IPS DF 4.7 (cell line): ENCODE data around the gene CASD1.

Experiments
- DNase-seq: peaks from one replicate; pipeline ENCODE4 v3.0.0-alpha.2; 2013; ENCODE audit warnings: low spot score; ENCODE audit errors: extremely low read depth

CASD1 gene

DNA sequence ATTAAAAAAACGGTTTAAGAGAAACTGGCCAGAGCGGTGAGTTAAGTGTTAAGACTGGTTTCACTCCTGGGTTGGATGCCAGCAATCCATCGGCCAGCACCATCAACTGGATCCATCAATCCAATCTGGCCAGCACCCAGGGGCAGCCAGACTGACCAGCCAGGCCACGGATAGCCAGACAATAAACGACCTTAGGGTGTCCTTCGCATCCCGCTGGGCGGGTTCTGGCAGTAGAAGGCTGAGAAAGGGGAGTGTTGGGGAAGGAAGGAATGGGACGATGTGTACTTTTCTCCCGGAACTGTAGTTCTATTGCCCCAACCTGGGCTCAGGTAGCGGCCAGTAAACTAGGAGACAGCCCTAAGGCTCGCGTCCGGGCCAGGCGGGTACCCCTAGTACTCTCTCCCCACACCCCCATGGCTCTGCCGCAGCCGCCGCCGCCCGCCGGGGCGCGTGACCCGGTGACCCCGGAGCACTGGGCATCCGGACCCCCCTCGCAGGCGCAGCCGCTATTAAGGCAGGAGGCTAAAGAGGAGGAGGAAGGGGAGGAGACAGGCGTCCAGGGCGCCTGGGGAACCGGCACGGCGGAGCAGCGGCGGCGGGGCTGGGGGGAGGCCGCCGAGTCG lies at the start of gene CASD1:
CASD1 (plus strand) TSS at position 546 of the 623 bp plus-strand sequence. CDS start 276 bp downstream, outside the sequence.
- no peak for DNase-seq

DNA sequence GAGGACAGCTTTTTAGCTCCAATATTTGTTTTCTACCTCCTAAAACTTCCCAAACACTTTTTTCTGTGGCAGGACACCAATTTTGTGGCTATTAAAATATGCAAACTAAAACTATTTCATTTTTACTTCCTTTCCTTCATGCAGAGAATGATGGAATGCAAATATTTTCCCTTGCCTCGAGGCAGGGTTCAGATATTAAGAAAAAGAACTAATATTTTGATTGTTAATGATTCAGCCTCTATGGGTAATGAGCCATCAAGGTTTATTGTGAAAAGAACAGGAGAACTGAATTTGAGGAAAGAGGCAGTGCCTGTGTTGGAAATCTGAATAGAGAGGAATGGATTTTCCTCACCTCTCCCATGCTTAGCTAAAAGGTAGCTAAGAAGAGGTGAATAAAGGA lies 43.1 kb upstream of the CASD1 start:
- no peak for DNase-seq

DNA sequence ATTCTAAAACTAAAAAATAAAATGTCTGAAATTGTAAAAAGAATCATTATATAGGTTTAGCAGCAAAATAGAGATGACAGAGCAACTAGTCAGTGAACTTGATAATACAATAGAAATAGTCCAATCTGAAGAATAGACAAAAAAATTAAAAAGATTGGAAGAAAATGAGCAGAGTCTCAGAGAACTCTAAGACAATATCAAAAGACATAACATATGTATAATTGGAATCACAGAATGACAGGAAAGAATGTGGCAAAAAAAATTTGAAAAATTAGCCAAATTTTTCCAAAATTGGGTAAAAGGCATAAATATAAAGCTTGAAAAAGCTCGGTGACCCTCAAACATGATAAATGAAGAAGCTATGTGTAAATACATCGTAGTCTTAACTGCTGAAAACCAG lies 38.0 kb upstream of the CASD1 start:
- DNase-seq, result no peak

DNA sequence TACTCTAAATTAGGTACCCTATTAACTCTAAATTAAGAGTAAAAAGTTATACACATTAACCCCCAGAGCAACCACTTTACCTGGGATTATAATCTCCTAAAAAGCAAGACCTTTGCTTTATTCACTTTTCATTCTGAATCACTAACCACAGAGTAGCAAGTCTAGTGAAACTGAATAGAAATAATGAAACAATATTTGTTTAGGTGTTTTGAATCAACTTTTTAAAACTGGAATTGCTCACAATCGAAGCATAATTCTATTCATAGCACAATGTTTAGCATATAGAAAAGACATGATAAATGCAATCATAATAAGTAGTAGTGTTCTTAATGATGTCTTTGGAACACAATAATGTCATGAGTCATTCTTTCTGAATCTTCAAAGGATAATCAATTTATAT lies 37.0 kb upstream of the CASD1 start:
- DNase-seq, result no peak

DNA sequence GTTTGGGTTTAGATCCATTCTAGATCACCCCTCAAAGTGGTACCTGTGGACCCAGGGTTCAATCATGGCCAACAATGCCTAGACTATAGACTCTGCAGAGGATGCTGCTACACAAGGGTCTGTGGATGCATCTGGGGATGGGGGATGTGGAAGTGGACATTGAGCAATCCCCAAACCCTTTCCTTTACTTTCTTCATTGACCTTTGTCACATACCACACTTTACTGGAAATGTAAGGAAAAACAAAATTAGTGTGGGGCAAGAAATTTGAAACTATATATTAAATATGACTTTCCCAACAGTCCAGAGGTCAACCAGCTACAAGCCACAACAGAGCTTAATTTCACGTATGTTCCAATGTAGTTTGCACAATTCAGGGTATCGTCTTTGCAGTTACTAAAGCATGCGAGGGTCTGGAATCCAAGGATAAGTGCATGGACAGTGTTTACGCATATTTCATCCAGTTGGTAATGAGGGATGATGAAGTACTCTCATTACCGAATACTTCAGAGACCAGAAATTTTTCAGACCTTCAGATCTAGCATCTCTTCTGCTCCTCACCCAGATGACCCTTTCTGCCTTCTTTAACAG lies 33.3 kb upstream of the CASD1 start:
- DNase-seq, result no peak

DNA sequence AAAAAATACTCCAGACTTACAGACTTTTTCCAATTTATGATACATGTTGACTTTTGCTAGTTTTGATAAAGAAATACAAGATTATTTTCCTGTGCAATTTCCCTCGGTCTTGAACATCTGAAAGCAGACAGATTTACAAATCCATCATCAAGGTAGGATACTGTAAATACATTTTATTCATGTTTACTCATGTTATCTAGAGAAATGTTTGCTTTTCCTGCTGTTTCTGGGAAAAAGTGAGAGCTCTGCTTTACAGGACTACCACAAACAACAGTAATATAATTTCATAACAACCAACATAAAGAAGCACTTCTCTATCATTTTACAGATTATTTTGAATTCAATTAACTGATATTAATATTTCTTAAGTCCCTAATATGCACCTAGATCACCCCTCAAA lies 31.7 kb upstream of the CASD1 start:
- DNase-seq, result no peak

DNA sequence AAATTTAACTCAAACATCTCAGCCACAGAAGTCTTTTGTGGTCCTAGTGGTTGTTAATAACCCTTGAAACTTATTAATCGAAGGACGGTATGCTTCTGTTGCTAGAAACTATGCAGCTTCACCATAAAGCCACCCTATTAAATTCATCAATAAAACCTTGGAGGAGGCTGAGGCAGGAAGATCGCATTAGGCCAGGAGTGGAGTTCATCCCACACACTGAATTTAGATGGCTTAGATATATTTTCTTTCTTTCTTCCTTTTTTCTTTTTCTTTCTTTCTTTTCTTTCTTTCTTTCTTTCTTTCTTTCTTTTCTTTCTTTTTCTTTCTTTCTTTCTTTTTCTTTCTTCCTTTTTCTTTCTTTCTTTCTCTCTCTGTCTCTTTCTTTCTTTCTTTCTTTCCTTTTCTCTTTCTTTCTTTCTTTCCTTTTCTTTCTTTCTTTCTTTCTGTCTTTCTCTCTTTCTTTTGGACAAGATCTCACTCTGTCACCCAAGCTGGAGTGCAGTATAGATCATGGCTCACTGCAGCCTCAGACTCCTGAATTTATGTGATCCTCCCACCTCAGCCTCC lies 30.9 kb upstream of the CASD1 start:
- no peak for DNase-seq

DNA sequence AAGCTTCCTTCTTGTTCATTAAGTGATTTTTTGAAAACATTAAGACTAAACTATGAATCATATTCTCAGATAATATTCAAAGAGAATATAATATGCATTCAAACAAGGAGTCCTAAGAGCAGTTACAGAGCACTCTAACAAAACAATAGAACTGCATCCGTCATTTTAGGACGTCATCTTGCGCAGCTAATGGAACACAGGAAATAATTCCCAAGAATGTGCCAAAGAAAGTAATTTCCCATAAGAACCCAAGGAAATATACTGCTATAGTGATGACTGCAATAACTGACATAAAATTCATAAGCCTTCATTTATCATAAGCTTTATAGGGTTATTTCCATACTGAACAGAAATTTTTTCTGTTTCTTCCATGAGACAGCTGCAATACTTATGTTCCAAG lies 28.3 kb upstream of the CASD1 start:
- no peak for DNase-seq

DNA sequence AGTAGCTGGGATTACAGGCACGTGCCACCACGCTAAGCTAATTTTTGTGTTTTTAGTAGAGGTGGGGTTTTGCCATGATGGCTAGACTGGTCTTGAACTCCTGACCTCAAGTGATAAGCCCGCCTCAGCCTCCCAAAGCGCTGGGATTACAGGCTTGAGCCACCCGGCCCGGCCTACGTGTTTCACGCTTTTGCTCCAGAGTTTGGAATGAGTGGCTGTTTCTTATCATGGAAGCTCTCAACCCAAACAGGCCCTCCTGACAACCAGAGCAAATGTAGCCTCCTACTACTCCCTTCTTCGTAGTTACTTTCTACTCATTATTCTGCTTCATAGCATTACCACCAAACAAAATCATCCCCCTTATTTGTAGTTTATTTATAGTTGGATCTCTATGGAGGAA lies 26.8 kb upstream of the CASD1 start:
- DNase-seq, result no peak

DNA sequence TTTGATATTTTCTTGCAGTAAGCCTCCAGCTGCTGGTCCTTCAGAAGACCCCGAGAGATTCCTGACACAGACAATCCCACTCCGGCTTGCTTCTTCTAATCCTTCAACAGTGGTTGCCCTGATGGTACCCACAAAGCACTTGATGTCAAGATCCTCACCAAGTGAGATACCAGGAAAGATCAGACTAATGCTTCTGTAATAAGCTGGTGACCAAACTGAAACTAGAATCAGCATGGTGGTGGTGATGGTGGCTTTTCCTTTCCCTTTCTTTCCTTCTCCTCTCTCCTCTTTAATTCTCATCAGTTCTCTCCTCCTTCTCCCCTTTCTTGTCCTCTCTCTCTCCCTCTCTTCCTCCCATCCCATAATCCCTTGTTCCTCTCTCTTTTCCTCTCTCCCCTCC lies 25.8 kb upstream of the CASD1 start:
- no peak for DNase-seq

DNA sequence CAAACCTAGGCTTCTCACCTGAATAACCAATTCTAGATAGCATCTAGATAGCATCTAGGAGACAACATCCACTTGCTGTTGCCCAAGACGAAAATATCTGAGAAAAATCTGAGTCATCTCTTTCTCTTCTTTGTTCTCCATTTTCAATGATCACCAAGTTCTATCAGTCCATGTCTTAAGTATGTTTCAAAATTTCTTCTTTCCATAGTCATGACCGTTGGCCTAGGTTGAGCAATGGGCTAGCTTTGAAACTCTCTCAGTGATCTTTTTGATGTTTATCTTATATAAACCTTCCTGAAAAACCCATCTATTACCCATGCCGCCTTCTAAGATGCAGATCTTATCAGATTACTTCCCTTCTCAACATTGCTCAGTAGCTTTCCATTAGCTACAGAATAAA lies 23.4 kb upstream of the CASD1 start:
- no peak for DNase-seq

DNA sequence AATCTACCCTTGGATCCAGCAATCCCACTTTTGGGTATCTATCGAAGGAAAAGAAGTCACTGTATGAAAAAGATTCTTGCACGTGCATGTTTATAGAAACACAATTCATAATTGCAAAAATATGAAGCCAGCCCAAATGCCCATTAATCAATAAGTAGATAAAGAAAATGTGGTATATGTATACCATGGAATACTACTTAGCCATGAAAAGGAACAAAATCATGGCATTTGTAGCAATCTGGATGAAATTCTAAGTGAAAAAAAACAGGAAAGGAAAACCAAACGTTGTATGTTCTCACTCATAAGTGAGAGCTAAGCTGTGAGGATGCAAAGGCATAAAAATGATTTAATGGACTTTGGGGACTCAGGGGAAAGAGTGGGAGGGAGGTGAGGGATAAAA lies 18.2 kb upstream of the CASD1 start:
- no peak for DNase-seq

DNA sequence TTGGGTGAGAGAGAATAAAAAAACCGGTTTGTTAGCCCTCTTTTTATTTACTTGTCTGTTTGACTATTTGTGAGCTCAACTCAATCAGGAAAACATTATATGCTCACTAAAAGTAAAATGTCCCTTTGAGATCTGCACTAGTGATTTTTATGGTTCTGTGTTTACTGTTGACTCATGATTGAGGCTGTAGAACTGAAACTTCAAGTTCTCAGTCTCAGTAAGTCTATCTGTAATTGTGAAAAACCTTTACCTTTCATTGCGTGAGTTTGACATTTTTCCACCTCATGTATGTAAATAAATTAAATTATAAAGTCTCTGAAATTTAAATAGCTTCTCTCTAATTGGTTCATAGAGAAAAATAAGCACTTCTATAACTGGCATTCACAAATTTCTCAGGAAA lies 17.0 kb upstream of the CASD1 start:
- DNase-seq, result no peak

DNA sequence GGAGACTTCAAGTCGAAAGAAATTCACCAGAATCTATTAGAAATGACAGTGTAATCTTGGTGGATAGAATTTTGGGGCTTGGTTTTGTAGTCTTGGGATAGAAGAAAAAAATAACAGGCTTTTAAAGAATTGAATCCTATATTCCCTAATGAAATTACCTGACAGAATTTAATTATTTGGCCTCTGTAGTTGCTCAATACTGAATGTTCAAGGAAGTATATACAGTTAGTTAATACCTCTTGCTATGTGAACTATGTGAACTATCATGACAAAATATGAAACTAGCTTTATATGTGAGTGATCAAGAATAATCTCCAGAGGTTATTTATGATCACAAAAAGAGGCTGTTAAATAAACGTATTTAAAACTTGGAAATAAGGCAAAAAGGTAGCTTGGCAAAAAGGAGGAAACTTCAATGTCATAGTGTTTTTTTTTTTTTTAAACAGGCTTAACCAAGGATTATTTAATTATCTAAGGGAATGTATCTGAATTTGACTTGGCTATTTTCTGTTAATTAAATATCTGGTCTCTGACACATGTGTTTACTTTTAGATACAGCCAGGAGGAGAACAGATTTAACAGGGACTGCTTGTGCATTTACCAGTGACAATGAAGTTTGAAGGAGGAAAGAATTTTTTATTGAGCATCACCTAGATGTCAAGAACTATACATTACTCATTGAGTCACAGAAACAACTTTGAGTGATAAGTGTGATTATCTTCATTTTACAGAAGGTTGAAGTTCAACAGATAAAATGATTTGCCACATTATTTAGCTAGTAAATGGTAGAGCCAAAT lies 11.5 kb upstream of the CASD1 start:
- no peak for DNase-seq

DNA sequence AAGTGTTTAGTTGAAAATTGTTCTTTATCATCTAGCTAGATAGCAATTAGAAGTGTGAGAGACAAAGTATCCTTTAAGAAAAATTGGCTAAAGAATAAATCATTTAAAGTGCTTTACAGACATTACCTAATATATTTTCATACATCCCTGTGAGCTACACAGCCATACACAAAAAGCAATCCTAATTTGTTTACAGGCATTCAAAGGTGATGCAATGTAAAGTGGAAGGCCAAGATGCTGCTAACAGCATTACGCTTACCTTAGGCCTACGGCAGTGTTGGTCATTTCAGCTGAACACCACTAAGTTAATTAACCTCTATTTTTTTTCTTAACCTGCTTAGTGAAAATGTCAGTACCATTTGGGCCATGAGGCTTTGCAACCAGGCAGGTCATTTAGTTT lies 10.7 kb upstream of the CASD1 start:
- DNase-seq, result no peak

DNA sequence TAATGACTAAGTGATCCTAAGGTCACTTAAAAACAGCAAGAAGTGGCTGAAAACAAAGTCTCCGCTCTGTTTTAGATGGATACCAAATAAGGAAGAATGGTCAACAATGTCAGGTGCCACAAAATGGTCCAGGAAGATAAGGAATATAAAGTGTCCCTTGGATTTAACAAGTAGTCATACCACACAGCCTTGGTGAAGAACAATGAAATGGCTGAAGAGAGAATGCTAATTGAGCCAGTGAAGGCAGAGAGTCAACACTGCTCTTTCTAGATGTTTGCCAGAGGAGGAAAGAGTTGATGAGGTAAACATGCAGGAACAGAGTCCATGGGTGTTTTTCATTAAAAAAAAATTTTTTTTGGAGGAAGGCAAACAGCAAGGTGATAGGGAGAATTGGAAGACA lies 2.1 kb upstream of the CASD1 start:
- DNase-seq, result no peak

DNA sequence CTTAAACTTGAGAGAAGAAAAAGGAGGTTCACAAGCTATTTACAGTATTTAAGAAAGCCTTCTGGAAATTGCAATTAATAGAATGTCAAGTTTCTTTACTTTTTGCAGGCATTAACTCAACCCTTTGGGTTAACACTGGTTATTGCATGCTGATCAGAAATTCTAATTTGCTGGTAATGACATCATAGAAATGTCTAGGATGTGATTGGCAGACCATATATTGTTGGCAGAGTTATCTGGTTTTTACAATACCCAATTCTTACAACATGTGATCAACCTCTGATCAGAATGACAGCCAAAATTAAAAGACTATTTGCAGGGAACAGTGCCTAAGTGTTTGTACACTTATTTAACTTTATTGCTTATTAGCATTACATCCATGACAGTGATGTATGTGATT lies 1.6 kb upstream of the CASD1 start:
- no peak for DNase-seq

DNA sequence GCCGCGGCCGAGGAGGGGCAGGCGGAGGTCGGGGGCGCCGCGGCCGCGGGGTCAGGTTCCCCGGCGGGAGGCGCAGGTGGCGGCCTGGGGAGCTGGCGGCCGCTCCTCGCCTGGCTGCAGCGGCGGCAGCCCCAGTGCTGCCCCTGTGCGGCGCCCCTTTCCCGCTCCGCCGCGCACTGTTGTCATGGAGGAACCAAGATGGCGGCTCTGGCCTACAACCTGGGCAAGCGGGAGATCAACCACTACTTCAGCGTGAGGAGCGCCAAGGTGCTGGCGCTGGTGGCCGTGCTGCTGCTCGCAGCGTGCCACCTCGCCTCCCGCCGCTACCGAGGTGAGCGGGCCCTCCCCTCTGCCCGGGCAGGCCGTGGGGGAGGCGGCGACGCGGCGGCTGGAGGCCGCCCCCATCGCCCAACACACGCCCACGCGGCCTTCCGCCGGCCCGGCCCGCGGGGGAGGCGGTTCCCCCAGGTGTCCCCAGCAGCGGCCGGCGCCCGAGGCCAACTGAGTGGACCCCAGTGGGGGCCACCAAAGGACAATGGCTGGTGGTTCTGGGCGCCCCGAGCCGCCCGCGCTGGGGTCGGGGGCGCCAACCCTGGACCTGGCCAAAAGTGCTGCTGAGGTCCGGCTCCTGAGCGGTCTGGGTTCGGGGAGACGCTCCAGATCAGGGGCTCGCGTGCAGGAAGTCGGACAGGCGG lies 425 bp downstream of the CASD1 start:
- DNase-seq, result no peak

DNA sequence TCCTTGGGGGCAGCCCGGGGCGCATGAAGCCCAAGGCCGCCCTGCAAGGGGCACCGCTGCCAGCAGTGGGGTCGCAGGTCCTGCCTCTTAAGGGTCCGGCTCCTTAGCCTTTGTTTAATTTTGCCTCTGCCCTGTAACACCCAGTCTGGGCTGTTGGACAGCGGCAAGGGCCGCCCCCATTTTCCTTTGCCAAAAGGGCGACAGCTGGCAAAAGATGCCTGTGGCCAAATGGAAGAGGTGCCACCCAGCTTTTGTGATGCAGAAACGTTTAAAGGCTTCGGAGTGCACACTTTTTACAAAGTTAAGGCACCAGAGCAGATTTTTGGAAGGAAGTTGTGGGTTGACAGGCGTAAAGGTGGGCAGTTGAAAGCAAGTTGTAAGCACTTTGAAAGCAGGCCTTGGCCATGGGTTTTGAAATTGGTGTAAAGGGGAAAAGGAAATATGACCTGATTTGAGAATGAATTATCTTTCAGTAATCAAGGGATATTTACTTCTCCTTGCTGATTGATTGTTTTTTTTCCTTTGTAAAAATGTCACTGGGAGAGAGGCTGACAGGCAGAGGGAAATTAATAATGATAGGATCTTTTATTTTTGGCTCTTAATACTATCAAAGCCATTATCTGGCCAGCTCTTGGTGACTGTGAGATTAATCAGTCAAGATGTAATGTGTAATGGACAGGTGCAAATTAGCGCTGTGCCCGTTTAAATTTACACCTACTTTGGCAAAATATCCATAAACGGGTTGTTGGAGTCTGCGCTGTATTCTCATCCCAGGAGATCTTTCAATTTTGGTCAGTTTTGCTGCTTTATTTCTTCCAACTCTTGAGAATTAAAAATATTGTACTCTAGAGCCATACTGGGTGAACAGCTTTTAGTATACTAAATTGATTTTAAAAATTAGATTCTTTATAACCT lies 1.2 kb downstream of the CASD1 start:
- no peak for DNase-seq

DNA sequence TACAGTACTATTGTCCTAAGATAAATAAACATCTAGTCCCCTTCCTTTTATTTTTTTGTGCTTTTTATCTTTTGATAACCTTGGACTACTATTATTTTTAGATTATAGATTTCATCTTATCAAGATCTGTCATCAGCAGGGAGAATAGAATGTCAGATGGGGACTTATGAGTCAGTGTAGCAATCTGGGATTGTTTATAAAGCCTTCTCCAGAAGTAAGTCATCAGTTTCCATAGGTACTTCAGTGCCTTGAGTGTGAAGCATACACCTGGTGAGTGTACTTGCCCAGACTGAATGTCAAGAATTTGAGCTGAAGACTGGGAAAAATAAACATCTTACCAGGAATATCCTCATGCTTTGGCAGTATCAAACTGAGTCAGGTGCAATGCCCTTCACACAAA lies 2.1 kb downstream of the CASD1 start:
- DNase-seq, result no peak
